ENCODE measurements around the gene ADCY7. TPM values are rescaled to one million over a fixed set of nuclear protein-coding genes. Genes with fewer than 3 reads are reported as not detected.

ADCY7 gene
- total RNA-seq, 1 donor from 2014 or later, result 36.2 TPM

- no peak for DNase-seq (ENCODE audit: low read depth)
- Histone ChIP-seq H3K4me3 (ENCODE audit: low read depth, low read length) (no peak overlapping the region), H3K36me3 (ENCODE audit: control insufficient read depth, insufficient read depth, low read length) (peaks cover 3% of the 10 kb centered on the region), H3K27me3 (ENCODE audit: control insufficient read depth, insufficient read depth, low read length) (no peaks in the 10 kb centered on the region)
- TF ChIP-seq CTCF (IDR thresholded peaks at IDR 0.05; ENCODE audit: insufficient read depth, low read length, poor library complexity, severe bottlenecking), result no peak
Observed at GRCh38 chr16:50310308-50311133, 44.2 kb downstream of the ADCY7 start.

- no peak for TF ChIP-seq CTCF (IDR thresholded peaks at IDR 0.05; ENCODE audit: insufficient read depth, low read length, poor library complexity, severe bottlenecking)
- H3K27me3 ChIP-seq (ENCODE audit: control insufficient read depth, insufficient read depth, low read length), result no peaks in the 10 kb centered on the region
- no peak for DNase-seq (ENCODE audit: low read depth)
- no peak overlapping the region for H3K4me3 ChIP-seq (ENCODE audit: low read depth, low read length)
- peaks cover 3% of the 10 kb centered on the region for H3K36me3 ChIP-seq (ENCODE audit: control insufficient read depth, insufficient read depth, low read length)
Observed at GRCh38 chr16:50311134-50311528, 44.8 kb downstream of the ADCY7 start.

GRCh38 chr16:50311891-50312501 lies 45.6 kb downstream of the ADCY7 start:
- no peak for DNase-seq (ENCODE audit: low read depth)
- no peaks in the 10 kb centered on the region for H3K27me3 ChIP-seq (ENCODE audit: control insufficient read depth, insufficient read depth, low read length)
- peaks cover 3% of the 10 kb centered on the region for H3K36me3 ChIP-seq (ENCODE audit: control insufficient read depth, insufficient read depth, low read length)
- no peak overlapping the region for H3K4me3 ChIP-seq (ENCODE audit: low read depth, low read length)
- no peak for TF ChIP-seq CTCF (IDR thresholded peaks at IDR 0.05; ENCODE audit: insufficient read depth, low read length, poor library complexity, severe bottlenecking)

DNA sequence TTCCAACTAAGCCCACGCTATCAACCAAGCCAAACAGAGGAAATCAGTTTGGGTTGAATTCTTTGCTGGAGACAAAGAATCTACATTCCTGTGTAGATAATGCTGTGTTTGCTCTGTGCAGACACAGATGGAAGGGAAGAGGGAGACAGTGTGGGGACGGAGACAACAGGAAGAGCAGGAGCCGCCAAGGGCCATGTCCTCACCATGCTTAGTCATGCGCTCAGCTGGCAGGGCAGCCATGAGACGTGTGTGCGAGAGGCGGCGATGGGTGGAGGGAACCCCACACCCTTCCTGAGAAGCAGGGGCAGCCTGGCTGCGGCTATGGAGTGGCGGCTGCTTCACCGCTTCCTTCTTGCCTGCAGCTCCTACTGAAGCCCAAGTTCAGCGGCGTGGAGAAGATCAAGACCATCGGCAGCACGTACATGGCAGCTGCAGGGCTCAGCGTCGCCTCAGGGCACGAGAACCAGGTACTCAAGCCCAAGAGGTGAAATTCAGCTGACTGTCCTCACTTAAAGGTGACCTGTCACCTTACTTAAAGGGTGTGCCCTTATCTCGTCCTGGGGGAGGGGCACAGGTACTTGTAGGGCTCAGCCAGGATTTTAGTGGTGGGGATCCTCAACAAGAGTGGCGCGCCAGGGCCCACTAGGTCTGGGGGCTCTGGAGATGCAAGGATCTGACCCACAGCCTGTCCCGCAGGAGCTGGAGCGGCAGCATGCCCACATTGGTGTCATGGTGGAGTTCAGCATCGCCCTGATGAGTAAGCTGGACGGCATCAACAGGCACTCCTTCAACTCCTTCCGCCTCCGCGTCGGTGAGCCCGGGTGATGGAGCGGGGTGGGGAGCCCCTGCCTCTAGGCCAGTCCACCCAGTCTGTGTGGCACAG lies 47.5 kb downstream of the ADCY7 start:
- TF ChIP-seq CTCF (IDR thresholded peaks at IDR 0.05; ENCODE audit: insufficient read depth, low read length, poor library complexity, severe bottlenecking), result no peak
- DNase-seq (ENCODE audit: low read depth), result no peak
- Histone ChIP-seq H3K4me3 (ENCODE audit: low read depth, low read length) (no peak overlapping the region), H3K27me3 (ENCODE audit: control insufficient read depth, insufficient read depth, low read length) (no peaks in the 10 kb centered on the region), H3K36me3 (ENCODE audit: control insufficient read depth, insufficient read depth, low read length) (peaks cover 3% of the 10 kb centered on the region)

DNA sequence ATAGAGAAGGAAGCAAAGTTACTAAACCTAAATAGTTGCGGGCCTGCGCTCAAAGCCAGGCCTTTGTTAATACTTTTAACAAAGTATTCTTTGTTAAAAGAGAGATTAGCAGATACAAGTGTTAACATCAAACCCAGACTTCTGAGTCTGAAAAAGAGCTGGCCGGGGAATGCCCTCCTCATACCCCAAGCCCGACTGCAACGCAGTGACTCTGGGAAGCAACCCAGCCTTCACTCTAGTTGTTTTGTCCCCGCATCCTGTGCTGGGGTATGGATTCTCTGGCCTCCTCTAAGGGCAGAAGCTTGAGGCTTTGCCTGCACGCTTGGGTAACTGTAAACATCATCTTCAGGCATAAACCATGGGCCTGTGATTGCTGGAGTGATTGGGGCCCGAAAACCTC lies 48.3 kb downstream of the ADCY7 start:
- Histone ChIP-seq H3K4me3 (ENCODE audit: low read depth, low read length) (no peak overlapping the region), H3K36me3 (ENCODE audit: control insufficient read depth, insufficient read depth, low read length) (peaks cover 3% of the 10 kb centered on the region), H3K27me3 (ENCODE audit: control insufficient read depth, insufficient read depth, low read length) (no peaks in the 10 kb centered on the region)
- DNase-seq (ENCODE audit: low read depth), result no peak
- TF ChIP-seq CTCF (IDR thresholded peaks at IDR 0.05; ENCODE audit: insufficient read depth, low read length, poor library complexity, severe bottlenecking), result no peak
